K562 (cell line): Measurements from ENCODE around the gene PLCB4. TPM values are rescaled to one million over a fixed set of nuclear protein-coding genes. Genes with fewer than 3 reads are reported as not detected.

Experiments
- ATAC-seq: fragments of 200-7000 bp; cut with Tn5 transposase; 3 replicates; pipeline ENCODE4 v1.9.1; 2020; ENCODE audit warnings: moderate library complexity
- BruUV-seq: library from RNA; stranded (reverse); fragments of 400-500 nt; replicated peaks from 2 replicates; lab custom pipeline; 2021; lab: Mats Ljungman, UMichigan
- CTCF ChIA-PET: fragments of 300-600 bp; formaldehyde crosslinking; extraction: SDS; loops from one replicate; lab custom pipeline; 2021; ENCODE audit warnings: low intra/inter-chr PET ratio; lab: Yijun Ruan, JAX
- POLR2A ChIA-PET: fragments of 300-600, 350-650 bp; sonication (Branson Sonifier 250); formaldehyde crosslinking; extraction: SDS; loops from one replicate; lab custom pipeline; 2021; ENCODE audit warnings: antibody characterized with exemption, inconsistent platforms; lab: Yijun Ruan, JAX
- DNase-seq, 4 experiments: peaks; one replicate each; pipeline versions ENCODE4 v3.0.0 to v3.0.0-alpha.2; 2011 to 2018; ENCODE audit warnings: low spot score in 3 of 4, mixed read lengths in 3 of 4; ENCODE audit errors: extremely low read depth in 1 of 4
- FAIRE-seq: peaks from 2 replicates; lab custom pipeline; 2011; peaks lifted over from hg19 to GRCh38; lab: Jason Lieb, UNC
- H2AFZ ChIP-seq: 2 replicates; pipeline ENCODE4 v1.6.0; 2011; ENCODE audit warnings: low read depth, low read length, control low read depth, inconsistent platforms
- H3K27ac ChIP-seq: fragments of 200-600 bp; 3 replicates; pipeline ENCODE4 v1.8.0; 2011; ENCODE audit warnings: low read depth, mild to moderate bottlenecking, control low read depth, inconsistent platforms, low read length, moderate library complexity, mixed read lengths; ENCODE audit errors: extremely low read depth
- H3K27me3 ChIP-seq, 2 experiments: fragments of 300-600 bp in 1 of 2; 2 replicates in 1 of 2; 3 replicates in 1 of 2; pipeline versions ENCODE4 v1.6.0 to v1.8.0; 2011; ENCODE audit warnings: inconsistent platforms in 2 of 2, low read length in 2 of 2, mild to moderate bottlenecking in 1 of 2, mixed read lengths in 1 of 2, moderate library complexity in 1 of 2; ENCODE audit not compliant: control insufficient read depth in 2 of 2, insufficient read depth in 2 of 2
- H3K36me3 ChIP-seq: fragments of 300-600 bp; 3 replicates; pipeline ENCODE4 v1.8.0; 2011; ENCODE audit warnings: mild to moderate bottlenecking, low read length, inconsistent platforms; ENCODE audit not compliant: control insufficient read depth, insufficient read depth
- H3K4me1 ChIP-seq, 2 experiments: fragments of 200-600 bp in 1 of 2; replicated peaks in 1 of 2; 2 replicates in 1 of 2; 3 replicates in 1 of 2; pipeline versions ENCODE4 v1.5.1 to v1.8.0; 2011; ENCODE audit warnings: inconsistent platforms in 2 of 2, low read length in 2 of 2, mild to moderate bottlenecking in 1 of 2, mixed read lengths in 1 of 2, moderate library complexity in 1 of 2; ENCODE audit not compliant: control insufficient read depth in 2 of 2, insufficient read depth in 2 of 2
- H3K4me2 ChIP-seq: 2 replicates; pipeline ENCODE4 v1.6.1; 2011; ENCODE audit warnings: low read length, control low read depth, inconsistent platforms, mixed read lengths; ENCODE audit not compliant: insufficient read depth
- H3K4me3 ChIP-seq: fragments of 200-600 bp; sonication (generic), shearing (Covaris generic); 2 replicates; pipeline ENCODE4 v1.5.1; 2016; ENCODE audit warnings: control low read depth, inconsistent platforms
- H3K79me2 ChIP-seq: fragments of 200-600 bp; 3 replicates; pipeline ENCODE4 v1.8.0; 2011; ENCODE audit warnings: low read length, inconsistent platforms; ENCODE audit not compliant: control insufficient read depth, insufficient read depth
- H3K9ac ChIP-seq, 2 experiments: 2 replicates each; pipeline versions ENCODE4 v1.6.0 to v1.6.1; 2011; ENCODE audit warnings: low read depth in 2 of 2, low read length in 2 of 2, control low read depth in 1 of 2, inconsistent platforms in 1 of 2, mild to moderate bottlenecking in 1 of 2, mixed read lengths in 1 of 2; ENCODE audit not compliant: insufficient read depth in 1 of 2
- H3K9me1 ChIP-seq: one replicate; pipeline ENCODE4 v1.6.0; 2011; ENCODE audit warnings: inconsistent platforms, mild to moderate bottlenecking, low read length, moderate library complexity; ENCODE audit not compliant: control insufficient read depth, insufficient read depth
- H3K9me3 ChIP-seq: replicated peaks from 2 replicates; pipeline ENCODE4 v1.5.1; 2011; ENCODE audit warnings: low read depth, low read length, inconsistent platforms; ENCODE audit not compliant: control insufficient read depth, insufficient read depth
- H4K20me1 ChIP-seq: replicated peaks from 2 replicates; pipeline ENCODE4 v1.6.1; 2011; ENCODE audit warnings: low read length, inconsistent platforms, mixed read lengths; ENCODE audit not compliant: control insufficient read depth, insufficient read depth
- ELF2 ChIP-seq: fragments of 250-450 bp; sonication (Bioruptor Pico); IDR thresholded peaks from 2 replicates; pipeline ENCODE4 v1.5.0; 2021; ENCODE audit warnings: mild to moderate bottlenecking
- ELK3 ChIP-seq: fragments of 450-650 bp; formaldehyde crosslinking; IDR thresholded peaks from 2 replicates; pipeline ENCODE4 v1.4.0; 2020; ENCODE audit warnings: mild to moderate bottlenecking
- HINFP ChIP-seq: fragments of 450-650 bp; conservative IDR thresholded peaks from 2 replicates; pipeline ENCODE4 v1.6.1; 2016; ENCODE audit warnings: missing genetic modification characterization, low read depth, mild to moderate bottlenecking, control low read depth, missing compliant biosample characterization
- HNRNPLL ChIP-seq: fragments of 200-400 bp; formaldehyde crosslinking; IDR thresholded peaks from 2 replicates; pipeline ENCODE4 v1.6.1; 2017; ENCODE audit warnings: low read length, low read depth, mild to moderate bottlenecking; ENCODE audit not compliant: poor library complexity, severe bottlenecking
- ID3 ChIP-seq, 2 experiments: fragments of 250-450 bp in 1 of 2; fragments of 450-650 bp in 1 of 2; sonication (Bioruptor Pico) in 1 of 2; IDR thresholded peaks; 2 replicates each; pipeline versions ENCODE4 v1.6.1 to v1.8.0; 2016 to 2021; ENCODE audit warnings: mild to moderate bottlenecking in 2 of 2, moderate library complexity in 2 of 2, missing compliant biosample characterization in 1 of 2, missing genetic modification characterization in 1 of 2
- KHSRP ChIP-seq: fragments of 450-650 bp; IDR thresholded peaks from 2 replicates; pipeline ENCODE4 v1.6.1; 2017
- MNT ChIP-seq, 2 experiments: fragments of 450-650 bp; conservative IDR thresholded peaks; 2 replicates each; pipeline ENCODE4 v1.6.1; 2017; ENCODE audit warnings: mild to moderate bottlenecking in 2 of 2, moderate library complexity in 2 of 2
- POLR2H ChIP-seq: IDR thresholded peaks from 2 replicates; pipeline ENCODE4 v1.6.1; 2016; ENCODE audit warnings: missing genetic modification characterization, low read depth, mild to moderate bottlenecking, control low read depth, missing compliant biosample characterization, moderate library complexity
- SAFB ChIP-seq: fragments of 200-400 bp; formaldehyde crosslinking; IDR thresholded peaks from 2 replicates; pipeline ENCODE4 v1.6.1; 2017; ENCODE audit warnings: low read depth, low read length, borderline replicate concordance
- TEAD1 ChIP-seq, 2 experiments: fragments of 450-650 bp in 1 of 2; sonication (generic) in 1 of 2; formaldehyde crosslinking; IDR thresholded peaks; 2 replicates each; pipeline versions ENCODE4 v1.4.0 to v1.8.0; 2020 to 2022; ENCODE audit warnings: mild to moderate bottlenecking in 2 of 2, missing genetic modification reagents in 1 of 2
- TEAD2 ChIP-seq: fragments of 450-650 bp; IDR thresholded peaks from 2 replicates; pipeline ENCODE4 v1.6.1; 2016; ENCODE audit warnings: missing genetic modification characterization, control low read depth, missing compliant biosample characterization
- THAP7 ChIP-seq: fragments of 250-450 bp; sonication (Bioruptor Pico); IDR thresholded peaks from 2 replicates; pipeline ENCODE4 v1.5.0; 2021
- ZBTB2 ChIP-seq: fragments of 450-650 bp; IDR thresholded peaks from 2 replicates; pipeline ENCODE4 v1.6.1; 2016; ENCODE audit warnings: antibody characterized with exemption
- ZNF184 ChIP-seq: sonication (generic); formaldehyde crosslinking; IDR thresholded peaks from 2 replicates; pipeline ENCODE4 v1.5.0; 2020; ENCODE audit warnings: missing genetic modification reagents
- WGBS: fragments of 100-300 bp; shearing (Covaris generic); methylation state at CpG from one replicate; pipeline ENCODE4 v1.1.6; 2016; ENCODE audit warnings: low coverage, mixed read lengths; ENCODE audit not compliant: insufficient coverage; ENCODE audit errors: missing lambda C conversion rate; 5-methylcytosine and 5-hydroxymethylcytosine counted together
- in situ Hi-C: fragments of 300-500 bp; cut with MboI; formaldehyde crosslinking; loops from 4 replicates; pipeline ENCODE4 v1.15.0; 2018; ENCODE audit warnings: inconsistent platforms, mixed read lengths
- intact Hi-C: fragments of 100-400 bp; cut with micrococcal nuclease; formaldehyde crosslinking; loops from 2 replicates; pipeline ENCODE4 v1.14.2; 2022
- polyA plus RNA-seq, 8 experiments: library from polyadenylated mRNA; depleted of rRNA in 4 of 8; stranded (reverse) in 5 of 8; unstranded in 3 of 8; fragments of >200 nt; fragmentation: Nextera tagmentation in 2 of 8; fragmentation: Illumina TruSeq in 1 of 8; extraction: Ambion mirVana in 2 of 8; extraction: Trizol in 1 of 8; gene quantifications; 2 replicates each; pipeline versions ENCODE4 v1.2.1 to v1.2.3, GENCODE V29; 2011 to 2014; ENCODE audit warnings: inconsistent platforms in 1 of 8, missing spikeins in 1 of 8
- total RNA-seq, 7 experiments: library from RNA; depleted of rRNA in 6 of 7; stranded (reverse); fragments of >200 nt in 6 of 7; fragmentation: Illumina TruSeq in 2 of 7; extraction: Trizol in 2 of 7; gene quantifications; 2 replicates each; pipeline versions ENCODE4 v1.2.1 to v1.2.3, GENCODE V29; 2011 to 2021; ENCODE audit warnings: low replicate concordance in 1 of 7

PLCB4 gene
- total and polyA plus RNA-seq, 9 of the 15 experiments (the other 6 are each of a cell fraction or from before 2014, with no cell fraction given) = 0.20 to 2.9 (median 0.52) TPM

GRCh38 chr20:9185511-9185910, 116.6 kb downstream of the PLCB4 start (continued):
- TF ChIP-seq THAP7 (CRISPR knock-in tag) = no peak

- no peak overlapping the region for H3K27ac ChIP-seq
- 23% methylated on average over 2 of the region's 5 CpGs for WGBS
- FAIRE-seq = no peak
- no peaks in the 10 kb centered on the region for H3K79me2 ChIP-seq
- ChIA-PET CTCF (no interaction called here), POLR2A (no interaction called here)
- in situ Hi-C loops (no loop called here), intact Hi-C loops (no loop called here)
- no peaks in the 10 kb centered on the region for H3K27me3 ChIP-seq
- H3K9ac ChIP-seq = no peak overlapping the region
- ATAC-seq = no peak
- no peak for DNase-seq
- H4K20me1 ChIP-seq = no peaks in the 10 kb centered on the region
- BruUV-seq = no TSS peak
- H3K4me3 ChIP-seq = no peak overlapping the region
- no peaks in the 10 kb centered on the region for H3K9me3 ChIP-seq
- no peak overlapping the region for H3K4me2 ChIP-seq
- H2AFZ ChIP-seq = no peak overlapping the region
- H3K36me3 ChIP-seq = no peaks in the 10 kb centered on the region
- H3K4me1 ChIP-seq = no peaks in the 10 kb centered on the region; a peak in 1 of 5 replicates
- H3K9me1 ChIP-seq = no peaks in the 10 kb centered on the region
- TF ChIP-seq TEAD2 (tag) (no peak), ZBTB2 (no peak), POLR2H (tag) (no peak), TEAD1 (CRISPR knock-in tag; IDR thresholded peaks at IDR 0.05) (no peak), ZNF184 (CRISPR knock-in tag) (no peak), ELF2 (CRISPR knock-in tag) (no peak), KHSRP (no peak), HINFP (tag) (no peak), ELK3 (CRISPR knock-in tag) (no peak), SAFB (no peak), MNT (conservative IDR thresholded peaks at IDR 0.05) (no peak), ID3 (CRISPR knock-in tag; IDR thresholded peaks at IDR 0.05) (no peak), ID3 (tag; IDR thresholded peaks at IDR 0.05) (no peak), HNRNPLL (no peak)
These were observed 117.5 kb downstream of the PLCB4 start for GRCh38 chr20:9186396-9186795.
